ENCODE data around the gene SOHLH2.

SOHLH2 gene

GRCh38 chr13:36214163-36214921 lies at the start of gene SOHLH2:
SOHLH2 (minus strand) TSS chr13:36214556; CDS start chr13:36214526, 30 bp downstream.
- no peak for DNase-seq (ENCODE audit: low spot score)

DNA sequence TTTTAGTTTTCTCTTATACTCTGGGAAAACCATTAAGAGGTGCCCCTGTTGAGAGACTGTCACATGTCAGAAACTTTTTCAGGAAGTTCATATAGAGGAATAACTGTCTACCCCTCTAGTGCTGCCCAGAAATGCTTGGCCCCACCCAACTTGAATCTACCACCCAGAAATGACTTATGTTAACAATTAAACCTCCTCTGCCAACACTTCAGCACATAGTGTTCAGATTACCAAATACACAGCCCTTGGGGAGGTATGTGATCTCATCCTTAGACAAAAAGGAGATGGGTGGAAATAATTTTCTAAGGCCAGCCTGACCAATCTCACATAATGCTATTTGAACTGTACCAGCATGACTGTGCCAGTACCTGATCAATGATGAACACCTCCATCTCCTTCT lies 47.6 kb upstream of the SOHLH2 start:
- no peak for DNase-seq (ENCODE audit: low spot score)

GRCh38 chr13:36261011-36261410 lies 46.7 kb upstream of the SOHLH2 start:
- DNase-seq (ENCODE audit: low spot score), result no peak

DNA sequence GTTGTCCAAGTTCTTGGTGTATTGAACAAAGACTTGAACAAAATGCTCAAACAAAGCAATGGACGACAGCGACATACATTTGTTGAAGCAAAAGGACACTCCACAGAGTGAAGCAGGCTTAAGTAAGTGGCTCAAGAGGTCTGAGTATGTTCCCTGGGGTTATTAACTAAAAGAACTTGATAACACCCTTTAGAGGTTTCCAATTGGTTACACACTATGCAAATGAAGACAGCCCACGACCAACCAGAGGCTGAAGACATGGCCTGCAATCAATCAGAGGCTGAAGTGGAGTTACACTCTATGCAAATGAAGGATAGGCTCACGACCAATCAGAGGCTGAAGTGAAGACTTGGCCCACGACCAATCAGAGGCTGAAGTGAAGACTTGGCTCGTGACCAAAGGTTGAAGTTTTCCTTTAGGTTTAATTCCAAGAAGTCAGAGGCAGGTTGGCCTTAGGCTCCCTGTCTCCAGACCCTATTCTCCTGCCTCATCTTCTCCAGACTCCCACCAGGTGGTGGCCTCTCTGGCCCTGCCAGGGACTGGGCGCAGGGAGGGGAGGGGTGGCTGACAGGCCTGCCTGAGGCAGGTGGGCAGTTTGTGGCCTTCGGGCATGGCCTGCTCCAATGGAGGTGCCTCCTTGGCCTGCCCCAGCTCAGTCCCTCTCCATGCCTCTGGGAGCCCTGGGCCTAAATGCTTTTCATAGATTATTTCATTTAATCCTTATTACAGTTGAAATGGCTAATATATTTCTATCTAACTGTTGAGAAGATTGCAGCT lies 45.2 kb upstream of the SOHLH2 start:
- no peak for DNase-seq (ENCODE audit: low spot score)

DNA sequence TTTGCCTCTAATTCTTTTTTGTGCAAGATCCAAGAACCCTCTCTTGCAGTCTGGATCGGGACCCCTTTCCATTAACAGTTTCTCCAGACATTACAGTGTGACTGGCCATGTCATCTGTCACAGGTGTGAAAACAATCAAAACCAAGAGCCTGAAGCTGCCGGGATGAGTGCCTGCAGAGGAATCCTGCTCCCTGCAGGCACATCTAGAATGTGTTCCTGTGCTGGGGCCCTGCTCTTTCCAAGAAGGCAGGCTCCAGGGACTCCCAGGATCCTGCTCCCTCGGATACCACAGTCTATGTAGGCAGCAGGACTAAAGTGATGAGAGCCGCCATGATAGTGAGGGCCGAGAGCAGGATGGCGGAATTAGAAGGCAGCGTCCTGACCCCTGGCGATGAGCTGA lies 44.5 kb upstream of the SOHLH2 start:
- no peak for DNase-seq (ENCODE audit: low spot score)

- DNase-seq (ENCODE audit: low spot score), result no peak
Measured at GRCh38 chr13:36251526-36251925, 37.2 kb upstream of the SOHLH2 start.

- no peak for DNase-seq (ENCODE audit: low spot score)
Measured at GRCh38 chr13:36251017-36251416, 36.7 kb upstream of the SOHLH2 start.

- no peak for DNase-seq (ENCODE audit: low spot score)
Measured at GRCh38 chr13:36248700-36249099, 34.3 kb upstream of the SOHLH2 start.

- no peak for DNase-seq (ENCODE audit: low spot score)
Measured at GRCh38 chr13:36244990-36245389, 30.6 kb upstream of the SOHLH2 start.

DNA sequence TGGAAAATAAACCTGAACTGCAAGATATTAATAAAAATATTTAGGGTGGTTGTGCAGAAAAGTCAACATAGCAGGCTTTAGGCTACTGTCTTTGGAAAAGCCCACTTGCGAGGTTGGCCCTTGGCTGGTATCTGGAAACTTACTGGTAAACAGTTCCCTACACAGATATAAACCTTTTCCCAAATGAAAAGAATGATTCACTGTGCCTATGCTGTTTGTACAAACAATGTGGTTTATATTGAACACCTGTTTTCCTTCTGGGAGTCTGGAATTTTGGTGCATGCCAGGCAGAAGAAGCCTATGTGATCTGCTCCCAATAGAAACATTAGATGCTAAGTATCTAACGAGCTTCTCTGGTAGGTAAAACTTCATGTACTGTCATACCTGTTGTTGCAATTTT lies 29.7 kb upstream of the SOHLH2 start:
- no peak for DNase-seq (ENCODE audit: low spot score)

- DNase-seq (ENCODE audit: low spot score), result no peak
Measured at GRCh38 chr13:36242761-36243160, 28.4 kb upstream of the SOHLH2 start.

DNA sequence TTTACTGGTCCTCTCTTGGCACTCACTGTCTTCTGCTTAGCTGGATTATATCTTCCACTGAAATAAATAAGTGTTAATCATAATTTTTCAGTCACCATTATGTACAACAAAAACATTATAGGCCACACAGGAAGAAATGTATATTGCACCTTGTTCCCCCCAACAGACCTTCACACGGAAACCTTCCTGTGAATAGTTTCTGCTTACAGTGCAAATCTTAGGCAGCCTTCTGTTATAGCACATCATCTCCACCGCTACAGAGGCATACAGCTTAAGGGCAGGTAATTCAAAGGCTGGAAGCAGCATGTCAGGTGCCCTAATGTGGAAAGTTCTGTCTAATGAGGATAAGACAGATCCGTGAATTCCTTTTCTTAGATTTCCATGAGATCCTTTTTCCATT lies 16.9 kb upstream of the SOHLH2 start:
- no peak for DNase-seq (ENCODE audit: low spot score)

DNA sequence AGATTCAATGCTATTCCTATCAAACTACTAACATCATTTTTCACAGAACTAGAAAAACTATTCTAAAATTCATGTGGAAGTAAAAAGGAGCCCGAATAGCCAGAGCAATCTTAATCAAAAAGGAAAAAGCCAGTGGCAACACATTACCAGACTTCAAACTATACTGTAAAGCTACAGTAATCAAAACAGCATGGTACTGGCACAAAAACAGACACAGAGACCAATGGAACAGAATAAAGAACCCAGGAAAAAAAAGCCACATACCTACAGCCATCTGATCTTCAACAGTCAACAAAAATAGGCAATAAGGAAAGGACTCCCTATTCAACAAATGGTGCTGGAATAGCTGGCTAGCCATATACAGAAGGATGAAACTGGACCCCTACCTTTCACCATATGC lies 10.4 kb upstream of the SOHLH2 start:
- DNase-seq (ENCODE audit: low spot score), result no peak

GRCh38 chr13:36219883-36220282 lies 5.5 kb upstream of the SOHLH2 start:
- no peak for DNase-seq (ENCODE audit: low spot score)

DNA sequence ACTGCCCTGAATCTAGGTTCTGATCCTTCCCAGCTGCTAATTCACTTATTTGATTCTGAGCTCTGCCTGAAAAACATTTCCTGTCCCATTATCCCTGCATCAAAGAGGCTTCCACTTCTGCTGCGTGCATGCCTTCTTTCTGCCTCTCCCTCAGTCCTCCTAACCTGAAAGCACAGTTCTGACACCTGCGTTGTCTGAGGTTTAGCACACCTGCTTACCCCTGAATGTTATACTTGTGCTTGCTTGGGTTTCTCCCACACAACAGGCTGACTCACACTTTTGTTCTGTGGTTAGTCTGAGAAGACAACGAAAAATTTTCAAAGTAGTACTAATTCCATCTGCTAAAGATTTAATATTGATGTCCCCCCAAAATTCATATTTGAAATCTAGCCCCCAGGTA lies 3.1 kb upstream of the SOHLH2 start:
- no peak for DNase-seq (ENCODE audit: low spot score)

GRCh38 chr13:36212789-36213188 lies 1.6 kb downstream of the SOHLH2 start:
- DNase-seq (ENCODE audit: low spot score), result no peak

DNA sequence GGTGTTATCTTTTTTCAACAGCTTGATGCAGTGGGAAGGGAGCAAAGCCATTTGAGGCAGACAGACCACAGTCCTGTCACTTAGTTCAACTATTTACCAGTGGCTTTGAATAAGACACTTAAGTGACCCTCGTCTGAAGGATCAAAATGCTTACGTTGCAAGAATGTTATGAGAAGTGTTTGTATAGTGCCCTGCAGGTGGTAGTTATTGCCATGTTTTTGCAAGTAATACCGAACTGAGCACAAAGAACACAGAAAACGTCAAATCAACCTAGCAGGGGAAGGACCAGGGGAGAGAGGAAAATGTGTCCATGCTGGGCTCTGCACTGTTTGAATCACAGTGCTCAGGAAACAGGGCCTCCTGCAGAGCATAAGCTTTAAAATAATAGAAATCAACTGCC lies 2.8 kb downstream of the SOHLH2 start:
- DNase-seq (ENCODE audit: low spot score), result no peak

GRCh38 chr13:36210738-36211137 lies 3.6 kb downstream of the SOHLH2 start:
- no peak for DNase-seq (ENCODE audit: low spot score)

GRCh38 chr13:36207672-36208071 lies 6.7 kb downstream of the SOHLH2 start:
- no peak for DNase-seq (ENCODE audit: low spot score)

DNA sequence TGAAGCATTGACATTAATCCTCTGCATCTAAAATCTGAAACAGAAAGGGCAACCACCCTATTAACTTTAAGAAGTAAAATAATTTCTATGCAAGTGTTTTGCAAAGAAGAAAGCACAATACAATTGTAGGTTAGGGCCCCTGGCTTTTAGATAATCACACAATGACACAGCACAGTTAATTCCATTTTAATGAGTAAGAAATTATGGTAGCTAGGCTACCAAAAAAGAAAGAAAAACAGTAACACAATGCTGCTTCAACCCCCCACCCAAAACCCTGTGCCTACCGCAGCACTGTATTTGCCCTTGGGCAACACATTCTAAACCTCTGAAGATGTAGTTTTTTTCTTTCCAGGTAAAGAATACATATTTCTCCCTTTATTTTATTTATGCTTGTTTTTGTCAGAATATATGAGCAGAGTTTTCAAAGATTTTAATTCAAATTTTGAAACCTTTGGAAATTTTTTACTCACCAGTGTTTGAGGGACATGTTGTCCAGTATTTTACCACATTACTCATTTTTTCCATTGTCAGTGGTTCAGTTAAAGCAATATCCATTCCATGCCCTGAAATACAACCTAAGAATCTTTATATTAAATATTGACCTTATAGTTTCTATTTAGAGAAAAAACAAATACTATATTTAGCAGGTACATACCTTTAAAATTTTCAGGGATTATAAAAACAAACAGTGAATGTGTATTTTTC lies 21.1 kb downstream of the SOHLH2 start:
- no peak for DNase-seq (ENCODE audit: low spot score)

- no peak for DNase-seq (ENCODE audit: low spot score)
Measured at GRCh38 chr13:36192166-36192565, 22.2 kb downstream of the SOHLH2 start.

DNA sequence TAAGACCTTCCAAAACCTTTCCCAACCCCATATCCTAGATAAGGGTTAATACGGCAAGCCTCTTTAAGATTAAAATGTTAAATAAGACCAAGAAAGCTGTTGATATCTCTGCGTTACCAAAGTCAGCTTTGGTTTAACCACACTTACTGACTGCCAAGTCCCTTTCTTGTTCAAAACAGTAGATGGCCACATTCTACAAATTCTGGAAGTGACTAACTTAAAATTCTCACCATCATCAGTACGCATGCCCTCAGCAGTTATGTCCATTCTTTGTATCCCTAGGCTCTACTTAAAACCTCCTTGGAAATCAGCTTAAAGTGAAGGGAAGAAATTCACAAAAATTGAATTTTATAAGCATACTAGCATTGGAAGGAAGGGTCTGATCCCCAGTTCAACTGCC lies 23.6 kb downstream of the SOHLH2 start:
- DNase-seq (ENCODE audit: low spot score), result no peak

GRCh38 chr13:36188441-36188840 lies 25.9 kb downstream of the SOHLH2 start:
- no peak for DNase-seq (ENCODE audit: low spot score)
